Activated CD8-positive, alpha-beta memory T cell treated with anti-CD3 and anti-CD28 coated beads, Interleukin-2, amount 50 U/mL, for 24 hours (primary cell): Measurements from ENCODE around the gene PTPA.

Experiments
- DNase-seq: peaks from one replicate; pipeline ENCODE4 v3.0.0-alpha.2; 2020; ENCODE audit errors: extremely low read depth

The PTPA gene

GRCh38 chr9:129110740-129111527 is at the start of gene PTPA, which contains the start of gene CRAT:
TSS of gene PTPA (plus strand) at chr9:129111415. CDS start at chr9:129111601, 186 bp downstream.
TSS of gene CRAT (minus strand) at chr9:129110793. CDS start at chr9:129110509, 284 bp downstream.
- peak; percentile 92 for DNase-seq

DNA sequence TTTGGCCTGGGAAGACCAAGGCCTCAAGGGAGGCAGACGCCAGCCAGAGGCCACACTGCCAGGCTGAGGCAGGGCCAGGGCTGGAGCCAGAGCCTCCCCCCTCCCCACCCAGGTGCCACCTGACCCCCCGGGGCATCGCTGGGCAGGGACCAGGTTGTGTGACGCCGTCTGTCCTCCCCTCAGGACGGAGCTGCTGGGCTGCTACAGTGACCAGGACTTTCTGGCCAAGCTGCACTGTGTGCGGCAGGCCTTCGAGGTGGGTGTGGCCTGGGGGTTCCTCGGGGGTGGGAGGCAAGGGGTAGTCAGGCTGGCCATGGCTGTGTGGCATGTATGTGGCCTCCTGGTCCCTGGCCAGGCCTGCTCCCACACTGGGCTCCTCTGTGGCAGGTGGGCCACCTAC is 48.2 kb upstream of the PTPA start:
- DNase-seq: no peak

- no peak for DNase-seq
Observed at GRCh38 chr9:129064499-129064908, 46.7 kb upstream of the PTPA start.

GRCh38 chr9:129068110-129068509 is 43.1 kb upstream of the PTPA start:
- no peak for DNase-seq

GRCh38 chr9:129068990-129069861 is 42.0 kb upstream of the PTPA start:
- DNase-seq: peak; percentile 21

- no peak for DNase-seq
Observed at GRCh38 chr9:129069862-129070641, 41.2 kb upstream of the PTPA start.

GRCh38 chr9:129070696-129071525 is 40.3 kb upstream of the PTPA start:
- no peak for DNase-seq

GRCh38 chr9:129071526-129072126 is 39.6 kb upstream of the PTPA start:
- no peak for DNase-seq

- DNase-seq: no peak
Observed at GRCh38 chr9:129072171-129072570, 39.0 kb upstream of the PTPA start.

DNA sequence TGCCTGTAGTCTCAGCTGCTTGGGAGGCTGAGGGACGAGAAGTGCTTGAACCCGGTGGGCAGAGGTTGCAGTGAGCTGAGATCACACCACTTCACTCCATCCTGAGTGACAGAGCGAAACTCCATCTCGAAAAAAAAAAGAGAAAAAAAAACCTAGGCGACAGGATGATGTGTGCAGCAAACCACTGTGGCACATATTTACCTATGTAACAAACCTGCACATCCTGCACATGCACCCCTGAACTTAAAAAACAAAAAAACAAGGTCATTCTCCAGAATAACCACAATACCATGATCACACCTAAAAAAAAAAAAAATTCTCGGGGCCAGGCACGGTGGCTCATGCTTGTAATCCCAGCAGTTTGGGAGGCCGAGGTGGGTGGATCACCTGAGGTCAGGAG is 37.8 kb upstream of the PTPA start:
- no peak for DNase-seq

DNA sequence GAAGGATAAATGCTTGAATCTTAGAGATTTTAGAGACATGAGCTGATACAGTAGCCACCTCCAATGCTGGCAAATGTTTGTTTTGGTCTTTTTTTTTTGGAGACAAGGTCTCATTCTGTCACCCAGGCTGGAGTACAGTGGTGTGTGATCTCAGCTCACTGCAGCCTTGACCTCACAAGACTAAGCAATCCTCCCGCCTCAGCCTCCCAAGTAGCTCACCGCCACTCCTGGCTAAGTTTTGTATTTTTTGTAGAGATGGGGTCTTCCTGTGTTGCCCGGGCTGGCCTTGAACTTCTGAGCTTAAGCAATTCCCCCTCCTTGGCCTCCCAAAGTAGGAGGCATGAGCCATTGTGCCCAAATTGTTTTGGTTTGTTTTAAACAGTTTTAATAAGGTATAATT is 37.1 kb upstream of the PTPA start:
- no peak for DNase-seq

- no peak for DNase-seq
Observed at GRCh38 chr9:129075996-129076639, 35.1 kb upstream of the PTPA start.

- no peak for DNase-seq
Observed at GRCh38 chr9:129076640-129077037, 34.6 kb upstream of the PTPA start.

GRCh38 chr9:129077236-129077635 is 34.0 kb upstream of the PTPA start:
- no peak for DNase-seq

DNA sequence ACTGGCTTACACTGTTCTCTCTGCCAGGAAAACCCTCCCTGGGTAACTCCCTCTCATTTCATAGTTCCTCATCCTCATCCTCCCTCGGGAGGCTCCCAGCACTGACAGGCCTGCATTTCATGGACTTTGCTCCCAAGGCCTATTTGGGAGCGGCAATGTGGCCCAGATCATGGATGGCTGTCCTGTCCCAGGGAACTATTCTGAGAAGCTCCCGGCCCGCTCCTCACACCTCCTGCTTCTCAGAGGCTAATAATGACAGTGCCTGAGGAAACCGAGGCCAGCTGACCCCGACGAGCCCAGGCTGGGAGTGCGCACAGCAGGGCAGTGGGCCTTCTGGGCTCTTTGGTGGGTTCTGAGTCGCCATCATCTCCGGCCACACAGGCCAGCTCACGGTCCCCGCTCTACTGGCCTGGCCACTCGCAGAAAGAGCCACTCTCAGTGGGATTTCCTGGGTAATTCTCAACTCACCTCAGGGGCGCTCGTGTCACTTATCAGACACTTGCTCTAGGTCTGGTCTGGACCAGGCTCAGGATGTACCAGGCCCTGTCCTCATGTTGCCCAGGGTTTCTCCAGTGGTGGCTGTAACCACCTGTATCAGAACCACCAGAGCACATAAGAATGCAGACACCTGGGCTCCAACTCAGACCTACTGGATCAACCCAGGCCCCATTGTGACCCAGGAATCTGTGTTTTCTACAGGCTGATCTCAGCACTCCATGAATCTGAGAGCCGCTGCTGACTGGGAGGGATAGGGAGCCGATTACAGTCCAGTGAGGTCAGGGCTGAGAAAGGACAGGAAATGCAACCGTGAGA is 32.3 kb upstream of the PTPA start:
- no peak for DNase-seq

- no peak for DNase-seq
Observed at GRCh38 chr9:129079829-129080228, 31.4 kb upstream of the PTPA start.

DNA sequence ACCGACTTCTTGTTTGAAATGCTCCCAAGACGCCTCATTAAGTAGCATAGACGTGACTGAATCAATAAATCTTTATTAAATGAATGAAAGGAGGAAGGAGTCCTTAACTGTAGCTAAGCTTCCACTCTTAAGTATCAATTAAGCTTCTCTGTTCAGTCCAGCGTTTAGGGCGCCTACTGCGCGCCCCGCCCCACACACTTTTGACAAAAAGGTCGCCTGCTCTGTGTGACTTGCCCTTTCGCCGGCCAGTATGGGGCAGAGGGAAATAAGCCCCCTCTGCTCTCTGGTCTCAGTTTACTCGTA is 31.0 kb upstream of the PTPA start:
- no peak for DNase-seq

- DNase-seq: peak; percentile 99
Observed at GRCh38 chr9:129080601-129081387, 30.4 kb upstream of the PTPA start, which contains the start of gene DOLPP1. TSS of gene DOLPP1 (plus strand) at chr9:129081111. CDS start at chr9:129081132, 21 bp downstream.
